Caco-2 (cell line): ENCODE results near the gene SRRM4. TPM values are rescaled to one million over a fixed set of nuclear protein-coding genes. Genes with fewer than 3 reads are reported as not detected.

Experiments used
- BruUV-seq: library from RNA; stranded (reverse); fragments of 400-500 nt; replicated peaks from 2 replicates; lab custom pipeline; 2021; lab: Mats Ljungman, UMichigan
- CTCF ChIA-PET: fragments of 300-600 bp; sonication (Branson Sonifier 250); formaldehyde crosslinking; loops from one replicate; lab custom pipeline; 2022; ENCODE audit warnings: antibody characterized with exemption; lab: Charles Lee
- POLR2A ChIA-PET: fragments of 300-600 bp; sonication (Branson Sonifier 250); formaldehyde crosslinking; loops from one replicate; lab custom pipeline; 2022; ENCODE audit warnings: antibody characterized with exemption; lab: Charles Lee
- DNase-seq, 2 experiments: peaks; one replicate each; pipeline versions ENCODE4 v3.0.0 to v3.0.0-alpha.2; 2020 to 2022
- H3K27me3 ChIP-seq: replicated peaks from 2 replicates; pipeline ENCODE4 v1.6.0; 2011; ENCODE audit warnings: low read length; ENCODE audit not compliant: control insufficient read depth, insufficient read depth
- H3K36me3 ChIP-seq: 2 replicates; pipeline ENCODE4 v1.5.1; 2011; ENCODE audit warnings: low read length; ENCODE audit not compliant: control insufficient read depth, insufficient read depth
- H3K4me1 ChIP-seq: fragments of 250-450 bp; sonication (Bioruptor Pico); 2 replicates; pipeline ENCODE4 v1.5.1; 2020; ENCODE audit warnings: mild to moderate bottlenecking
- H3K4me3 ChIP-seq: 2 replicates; pipeline ENCODE4 v1.5.1; 2011; ENCODE audit warnings: low read depth, mild to moderate bottlenecking, control low read depth, low read length
- H3K9me3 ChIP-seq: fragments of 250-450 bp; sonication (Bioruptor Pico); 2 replicates; pipeline ENCODE4 v1.5.1; 2020; ENCODE audit warnings: mild to moderate bottlenecking, moderate library complexity
- H3K27ac Mint-ChIP-seq: one replicate; pipeline ENCODE4 v1.8.0; 2022; ENCODE audit warnings: mixed read lengths; ENCODE audit not compliant: unreplicated experiment
- H3K27me3 Mint-ChIP-seq: one replicate; pipeline ENCODE4 v1.8.0; 2022; ENCODE audit warnings: mixed read lengths; ENCODE audit not compliant: insufficient read depth, unreplicated experiment
- H3K36me3 Mint-ChIP-seq: one replicate; pipeline ENCODE4 v1.8.0; 2022; ENCODE audit warnings: mild to moderate bottlenecking, mixed read lengths; ENCODE audit not compliant: insufficient read depth, unreplicated experiment
- H3K4me1 Mint-ChIP-seq: one replicate; pipeline ENCODE4 v1.8.0; 2022; ENCODE audit warnings: low read depth, mixed read lengths; ENCODE audit not compliant: unreplicated experiment
- H3K4me3 Mint-ChIP-seq: one replicate; pipeline ENCODE4 v1.8.0; 2022; ENCODE audit warnings: mild to moderate bottlenecking, moderate library complexity, mixed read lengths; ENCODE audit not compliant: unreplicated experiment
- H3K9me3 Mint-ChIP-seq: one replicate; pipeline ENCODE4 v1.8.0; 2022; ENCODE audit warnings: mixed read lengths; ENCODE audit not compliant: unreplicated experiment
- CTCF ChIP-seq, 2 experiments: fragments of 200-600 bp in 1 of 2; IDR thresholded peaks; 1 replicate in 1 of 2; 2 replicates in 1 of 2; pipeline versions ENCODE4 v1.5.1 to v1.8.0; 2011 to 2022; ENCODE audit warnings: antibody characterized with exemption in 1 of 2, control low read depth in 1 of 2, inconsistent platforms in 1 of 2, low read depth in 1 of 2, low read length in 1 of 2, mild to moderate bottlenecking in 1 of 2, moderate library complexity in 1 of 2; ENCODE audit not compliant: insufficient read depth in 1 of 2, severe bottlenecking in 1 of 2, unreplicated experiment in 1 of 2
- intact Hi-C: fragments of 100-400 bp; cut with micrococcal nuclease; formaldehyde crosslinking; loops from one replicate; pipeline ENCODE4 v1.10.0; 2022; ENCODE audit not compliant: unreplicated experiment
- total RNA-seq: library from RNA; stranded (reverse); gene quantifications from 2 replicates; pipeline ENCODE4 v1.2.3, GENCODE V29; 2022

Gene SRRM4
- total RNA-seq, 1 experiment from 2014 or later, result not detected

GRCh38 chr12:119118625-119119024 is 137.3 kb downstream of the SRRM4 start:
- no peaks in the 10 kb centered on the region for H3K9me3 ChIP-seq
- H3K27me3 ChIP-seq, result no peaks in the 10 kb centered on the region
- Mint-ChIP-seq H3K36me3 (no peaks in the 10 kb centered on the region), H3K4me3 (no peak overlapping the region), H3K4me1 (no peaks in the 10 kb centered on the region), H3K9me3 (no peaks in the 10 kb centered on the region), H3K27ac (no peak overlapping the region), H3K27me3 (peaks cover 7% of the 10 kb centered on the region)
- no peaks in the 10 kb centered on the region for H3K36me3 ChIP-seq
- no peak for DNase-seq
- no peak overlapping the region for H3K4me3 ChIP-seq
- intact Hi-C loops, result loop anchor here (5.0 kb wide), 1 partner anchor 59 kb away; the partner anchor contains the start of gene HSPB8
- H3K4me1 ChIP-seq, result no peaks in the 10 kb centered on the region
- TF ChIP-seq CTCF (IDR thresholded peaks at IDR 0.05; ENCODE audit: insufficient read depth in 1 of 2, low read depth in 1 of 2, low read length in 1 of 2, severe bottlenecking in 1 of 2, unreplicated experiment in 1 of 2), result no peak
- ChIA-PET POLR2A (interaction anchor here (0.7 kb wide), 1 partner anchor 44 kb away, joined by 5 read pairs; no protein-coding TSS in a partner anchor), CTCF (interaction anchor here (0.6 kb wide), 1 partner anchor 22 kb away, joined by 3 read pairs; no protein-coding TSS in a partner anchor)
- no TSS peak for BruUV-seq

- CTCF ChIA-PET, result no interaction called here
- no peaks in the 10 kb centered on the region for H3K9me3 ChIP-seq
Observed at GRCh38 chr12:119122047-119122446, 140.7 kb downstream of the SRRM4 start.

GRCh38 chr12:119122751-119123150 is 141.4 kb downstream of the SRRM4 start:
- Mint-ChIP-seq H3K27ac (no peak overlapping the region), H3K4me3 (no peak overlapping the region), H3K4me1 (no peaks in the 10 kb centered on the region), H3K9me3 (no peaks in the 10 kb centered on the region), H3K27me3 (peaks cover 7% of the 10 kb centered on the region), H3K36me3 (no peaks in the 10 kb centered on the region)
- DNase-seq, result no peak
- no peak for TF ChIP-seq CTCF (IDR thresholded peaks at IDR 0.05; ENCODE audit: insufficient read depth in 1 of 2, low read depth in 1 of 2, low read length in 1 of 2, severe bottlenecking in 1 of 2, unreplicated experiment in 1 of 2)
- H3K36me3 ChIP-seq, result no peaks in the 10 kb centered on the region
- no peaks in the 10 kb centered on the region for H3K9me3 ChIP-seq
- no peaks in the 10 kb centered on the region for H3K27me3 ChIP-seq
- H3K4me1 ChIP-seq, result no peaks in the 10 kb centered on the region
- POLR2A ChIA-PET, result no interaction called here
- no peak overlapping the region for H3K4me3 ChIP-seq
- CTCF ChIA-PET, result no interaction called here
- no TSS peak for BruUV-seq
- intact Hi-C loops, result no loop called here

More at GRCh38 chr12:119122047-119122446, 140.7 kb downstream of the SRRM4 start:
- Mint-ChIP-seq H3K4me3 (no peak overlapping the region), H3K27ac (no peak overlapping the region), H3K9me3 (no peaks in the 10 kb centered on the region), H3K4me1 (no peaks in the 10 kb centered on the region), H3K36me3 (no peaks in the 10 kb centered on the region), H3K27me3 (peaks cover 7% of the 10 kb centered on the region)
- Histone ChIP-seq H3K27me3 (no peaks in the 10 kb centered on the region), H3K4me3 (no peak overlapping the region), H3K4me1 (no peaks in the 10 kb centered on the region), H3K36me3 (no peaks in the 10 kb centered on the region)
- TF ChIP-seq CTCF (IDR thresholded peaks at IDR 0.05; ENCODE audit: insufficient read depth in 1 of 2, low read depth in 1 of 2, low read length in 1 of 2, severe bottlenecking in 1 of 2, unreplicated experiment in 1 of 2), result no peak
- BruUV-seq, result no TSS peak
- POLR2A ChIA-PET, result no interaction called here
- no peak for DNase-seq
- intact Hi-C loops, result no loop called here
